H1 (cell line): ENCODE results near the gene FLVCR2. TPM values are rescaled to one million over a fixed set of nuclear protein-coding genes. Genes with fewer than 3 reads are reported as not detected.

Experiments used
- CTCF ChIA-PET: fragments of 300-600 bp; sonication (Branson Sonifier 250); formaldehyde crosslinking; loops from one replicate; lab custom pipeline; 2021; ENCODE audit not compliant: partially characterized antibody; lab: Charles Lee
- POLR2A ChIA-PET: fragments of 300-600 bp; sonication (Branson Sonifier 250); formaldehyde crosslinking; loops from one replicate; lab custom pipeline; 2021; ENCODE audit warnings: inconsistent platforms; ENCODE audit not compliant: partially characterized antibody; lab: Charles Lee
- DNase-seq, 2 experiments: peaks; one replicate each; pipeline versions ENCODE4 v3.0.0 to v3.0.0-alpha.2; 2010 to 2022; ENCODE audit warnings: low spot score in 2 of 2, low read depth in 1 of 2, mixed read lengths in 1 of 2
- FAIRE-seq: peaks from 2 replicates; lab custom pipeline; 2011; peaks lifted over from hg19 to GRCh38; lab: Jason Lieb, UNC
- H2AFZ ChIP-seq: 2 replicates; pipeline ENCODE4 v1.8.1; 2012; ENCODE audit warnings: low read length, inconsistent platforms
- H2AK5ac ChIP-seq: 2 replicates; pipeline ENCODE4 v1.6.1; 2013; ENCODE audit warnings: low read depth, low read length
- H2BK120ac ChIP-seq: replicated peaks from 2 replicates; pipeline ENCODE3; 2013; ENCODE audit warnings: low read depth, low read length, inconsistent platforms
- H2BK12ac ChIP-seq: 2 replicates; pipeline ENCODE4 v1.6.1; 2013; ENCODE audit warnings: low read depth, low read length
- H2BK15ac ChIP-seq: 2 replicates; pipeline ENCODE4 v1.6.1; 2013; ENCODE audit warnings: low read length
- H2BK20ac ChIP-seq: 2 replicates; pipeline ENCODE4 v1.6.1; 2013; ENCODE audit warnings: low read length
- H2BK5ac ChIP-seq: 2 replicates; pipeline ENCODE4 v1.6.1; 2013; ENCODE audit warnings: low read depth, low read length
- H3K14ac ChIP-seq: 2 replicates; pipeline ENCODE4 v1.6.1; 2013; ENCODE audit warnings: inconsistent platforms; ENCODE audit not compliant: insufficient read length
- H3K18ac ChIP-seq: 2 replicates; pipeline ENCODE4 v1.6.1; 2013; ENCODE audit warnings: low read length; ENCODE audit errors: extremely low read depth
- H3K23ac ChIP-seq: 2 replicates; pipeline ENCODE4 v1.6.1; 2013; ENCODE audit warnings: inconsistent platforms; ENCODE audit not compliant: insufficient read length
- H3K23me2 ChIP-seq: 2 replicates; pipeline ENCODE4 v1.6.1; 2013; ENCODE audit warnings: low read depth, low read length
- H3K27ac ChIP-seq: 2 replicates; pipeline ENCODE4 v1.6.1; 2011; ENCODE audit warnings: low read depth, low read length, inconsistent platforms
- H3K27me3 ChIP-seq, 4 experiments: replicated peaks in 1 of 4; 1 replicate in 1 of 4; 2 replicates in 3 of 4; pipeline versions ENCODE4 v1.6.1 to v1.8.1; 2011 to 2013; ENCODE audit warnings: low read length in 3 of 4, mild to moderate bottlenecking in 3 of 4, inconsistent platforms in 2 of 4, mixed read lengths in 2 of 4, moderate library complexity in 1 of 4; ENCODE audit not compliant: control insufficient read depth in 3 of 4, insufficient read depth in 3 of 4; ENCODE audit errors: extremely low read depth in 1 of 4
- H3K36me3 ChIP-seq, 4 experiments: 2 replicates each; pipeline versions ENCODE4 v1.6.1 to v1.8.1; 2011 to 2013; ENCODE audit warnings: mild to moderate bottlenecking in 4 of 4, low read length in 3 of 4, moderate library complexity in 2 of 4, control low read depth in 1 of 4, inconsistent platforms in 1 of 4; ENCODE audit not compliant: insufficient read depth in 4 of 4, control insufficient read depth in 2 of 4
- H3K4ac ChIP-seq: replicated peaks from 2 replicates; pipeline ENCODE3; 2013; ENCODE audit warnings: low read length, low read depth, mixed read lengths, inconsistent platforms; ENCODE audit not compliant: insufficient read length
- H3K4me1 ChIP-seq, 4 experiments: replicated peaks in 1 of 4; 1 replicate in 1 of 4; 2 replicates in 3 of 4; pipeline versions ENCODE4 v1.6.1 to v1.8.1; 2011 to 2013; ENCODE audit warnings: low read length in 3 of 4, inconsistent platforms in 2 of 4, mixed read lengths in 1 of 4; ENCODE audit not compliant: insufficient read depth in 4 of 4, control insufficient read depth in 3 of 4
- H3K4me2 ChIP-seq, 2 experiments: 2 replicates each; pipeline versions ENCODE4 v1.6.1 to v1.8.1; 2011 to 2013; ENCODE audit warnings: low read depth in 2 of 2, low read length in 2 of 2, control low read depth in 1 of 2, inconsistent platforms in 1 of 2, mild to moderate bottlenecking in 1 of 2; ENCODE audit not compliant: insufficient read depth in 1 of 2
- H3K4me3 ChIP-seq, 4 experiments: fragments of 200-600, 300-600 bp in 1 of 4; sonication (generic), shearing (Covaris generic), sonication (Bioruptor Twin) in 1 of 4; 2 replicates each; pipeline versions ENCODE4 v1.5.1 to v1.8.1; 2011 to 2016; ENCODE audit warnings: low read length in 4 of 4, low read depth in 3 of 4, control low read depth in 2 of 4, inconsistent platforms in 2 of 4, mild to moderate bottlenecking in 2 of 4, mixed read lengths in 1 of 4, moderate library complexity in 1 of 4; ENCODE audit not compliant: insufficient read depth in 2 of 4; ENCODE audit errors: extremely low read depth in 1 of 4
- H3K56ac ChIP-seq: replicated peaks from 2 replicates; pipeline ENCODE3; 2013; ENCODE audit warnings: low read depth, mild to moderate bottlenecking, mixed read lengths, low read length, inconsistent platforms; ENCODE audit not compliant: insufficient read length
- H3K79me1 ChIP-seq: 2 replicates; pipeline ENCODE4 v1.6.1; 2013; ENCODE audit warnings: low read depth, low read length, control low read depth
- H3K79me2 ChIP-seq, 2 experiments: 2 replicates each; pipeline versions ENCODE4 v1.6.1 to v1.8.1; 2012 to 2013; ENCODE audit warnings: low read length in 2 of 2, mild to moderate bottlenecking in 2 of 2, inconsistent platforms in 1 of 2; ENCODE audit not compliant: insufficient read depth in 2 of 2, control insufficient read depth in 1 of 2
- H3K9ac ChIP-seq, 4 experiments: replicated peaks in 1 of 4; 1 replicate in 1 of 4; 2 replicates in 3 of 4; pipeline versions ENCODE4 v1.6.1 to v1.8.1; 2011 to 2013; ENCODE audit warnings: low read depth in 3 of 4, low read length in 3 of 4, control low read depth in 2 of 4, mild to moderate bottlenecking in 2 of 4, moderate library complexity in 2 of 4, inconsistent platforms in 1 of 4; ENCODE audit errors: extremely low read depth in 1 of 4
- H3K9me3 ChIP-seq, 2 experiments: 2 replicates each; pipeline versions ENCODE4 v1.6.1 to v1.8.1; 2012 to 2013; ENCODE audit warnings: mild to moderate bottlenecking in 2 of 2, moderate library complexity in 2 of 2, control low read depth in 1 of 2, inconsistent platforms in 1 of 2, low read depth in 1 of 2, low read length in 1 of 2, mixed read lengths in 1 of 2; ENCODE audit not compliant: insufficient read depth in 2 of 2
- H4K20me1 ChIP-seq, 2 experiments: replicated peaks in 1 of 2; 2 replicates each; pipeline versions ENCODE3 to v1.8.1; 2011 to 2013; ENCODE audit warnings: inconsistent platforms in 2 of 2, low read length in 2 of 2, mild to moderate bottlenecking in 1 of 2; ENCODE audit not compliant: insufficient read depth in 2 of 2, control insufficient read depth in 1 of 2
- H4K5ac ChIP-seq: 2 replicates; pipeline ENCODE4 v1.6.1; 2013; ENCODE audit warnings: low read length, low read depth, mixed read lengths, inconsistent platforms; ENCODE audit not compliant: insufficient read length
- H4K8ac ChIP-seq: 2 replicates; pipeline ENCODE4 v1.8.0; 2013; ENCODE audit warnings: mild to moderate bottlenecking, moderate library complexity, low read length, inconsistent platforms; ENCODE audit not compliant: insufficient read depth; ENCODE audit errors: extremely low read depth
- H4K91ac ChIP-seq: replicated peaks from 2 replicates; pipeline ENCODE3; 2013; ENCODE audit warnings: low read length, mixed read lengths, inconsistent platforms; ENCODE audit not compliant: insufficient read length
- BRCA1 ChIP-seq: IDR thresholded peaks from 2 replicates; pipeline ENCODE4 v1.6.1; 2012; ENCODE audit warnings: low read depth, low read length, improper control_type of control experiment
- CREB1 ChIP-seq: IDR thresholded peaks from 2 replicates; pipeline ENCODE4 v1.6.1; 2012; ENCODE audit warnings: inconsistent platforms
- EGR1 ChIP-seq: IDR thresholded peaks from 2 replicates; pipeline ENCODE4 v1.6.1; 2011; ENCODE audit warnings: low read depth, low read length, borderline replicate concordance
- KDM5A ChIP-seq: fragments of 200-600 bp; IDR thresholded peaks from 2 replicates; pipeline ENCODE4 v1.7.1; 2012; ENCODE audit warnings: mild to moderate bottlenecking, low read length, inconsistent platforms, mixed read lengths
- RAD21 ChIP-seq, 2 experiments: IDR thresholded peaks in 1 of 2; conservative IDR thresholded peaks in 1 of 2; 2 replicates each; pipeline ENCODE4 v1.6.1; 2011; ENCODE audit warnings: low read depth in 2 of 2, low read length in 2 of 2, improper control_type of control experiment in 1 of 2, inconsistent platforms in 1 of 2, mild to moderate bottlenecking in 1 of 2, moderate library complexity in 1 of 2
- TBP ChIP-seq: IDR thresholded peaks from 2 replicates; pipeline ENCODE4 v1.6.1; 2011; ENCODE audit warnings: low read depth, low read length, improper control_type of control experiment
- TEAD4 ChIP-seq: IDR thresholded peaks from 2 replicates; pipeline ENCODE4 v1.6.1; 2012; ENCODE audit warnings: low read depth, low read length, inconsistent platforms, mixed read lengths
- WGBS, 2 experiments: shearing (Covaris generic) in 1 of 2; methylation state at CpG; one replicate each; pipeline versions ENCODE4 v1.1.6 to v1.1.7; 2013 to 2015; ENCODE audit warnings: low lambda C conversion rate in 2 of 2, mixed read lengths in 2 of 2, inconsistent platforms in 1 of 2, low coverage in 1 of 2, missing lambda C conversion rate in 1 of 2; ENCODE audit not compliant: insufficient replicate concordance in 2 of 2, insufficient coverage in 1 of 2, insufficient read length in 1 of 2; ENCODE audit errors: extremely low coverage in 1 of 2, missing lambda C conversion rate in 1 of 2; 5-methylcytosine and 5-hydroxymethylcytosine counted together
- polyA plus RNA-seq, 7 experiments: library from polyadenylated mRNA; depleted of rRNA in 3 of 7; stranded (reverse) in 5 of 7; unstranded in 2 of 7; fragments of >200 nt in 5 of 7; fragments of 200-250 nt in 2 of 7; gene quantifications; 1 replicate in 5 of 7; 2 replicates in 1 of 7; 4 replicates in 1 of 7; pipeline versions ENCODE4 v1.2.1 to v1.2.3, GENCODE V29; 2011 to 2013; ENCODE audit warnings: missing spikeins in 2 of 7, mixed read lengths in 2 of 7
- total RNA-seq: library from RNA; stranded (reverse); fragmentation: NEBNext Ultra II Directional; extraction: Animal tissue kit (Norgen Biotek cat#: 25700); gene quantifications from 2 replicates; pipeline ENCODE4 v1.2.1, GENCODE V29; 2021

The FLVCR2 gene
- total and polyA plus RNA-seq, 2 of the 8 experiments (the other 6 are each of a cell fraction or from before 2014, with no cell fraction given): 7.1 to 8.2 TPM

DNA sequence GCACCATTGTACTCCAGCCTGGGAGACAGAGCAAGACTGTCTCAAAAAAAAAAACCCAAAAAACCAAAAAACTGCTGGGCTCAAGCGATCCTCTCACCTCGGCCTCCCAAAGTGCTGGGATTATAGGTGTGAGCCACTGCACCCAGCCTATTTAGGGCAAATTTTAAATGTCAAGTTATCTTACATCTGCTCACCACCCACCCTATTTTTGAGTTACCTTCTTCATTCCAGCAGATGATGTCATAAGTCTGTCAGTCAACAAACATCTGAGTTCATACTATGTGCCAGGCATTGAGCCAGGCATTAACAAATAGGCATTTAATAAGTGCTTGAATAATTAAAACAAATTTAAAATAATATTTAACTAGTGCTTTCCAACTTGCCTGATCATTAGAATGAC, 34.6 kb upstream of the FLVCR2 start:
- H3K27ac ChIP-seq: no peak overlapping the region

More for the DNA sequence above, 34.6 kb upstream of the FLVCR2 start:
- H2BK20ac ChIP-seq: no peak overlapping the region
- no peak overlapping the region for H3K14ac ChIP-seq
- peaks cover 0 to 6% (median 4%) of the 10 kb centered on the region in 4 experiments; a peak in 4 of 7 replicates for H3K4me1 ChIP-seq
- H2AFZ ChIP-seq: no peak overlapping the region
- H2BK5ac ChIP-seq: no peak overlapping the region
- H3K36me3 ChIP-seq: no peaks in the 10 kb centered on the region
- no peaks in the 10 kb centered on the region for H4K20me1 ChIP-seq
- H4K91ac ChIP-seq: no peak overlapping the region
- H3K9ac ChIP-seq: no peak overlapping the region
- H2AK5ac ChIP-seq: no peak overlapping the region
- POLR2A ChIA-PET: no interaction called here
- no peak overlapping the region for H3K4ac ChIP-seq
- H3K4me2 ChIP-seq: no peak overlapping the region
- H3K23me2 ChIP-seq: no peaks in the 10 kb centered on the region
- FAIRE-seq (no peak), DNase-seq (no peak)
- H3K56ac ChIP-seq: no peak overlapping the region
- WGBS, 2 experiments: 92% methylated on average over 2 of the region's 2 CpGs; no CpG with 5 or more reads in 1 of the 2 experiments
- TF ChIP-seq BRCA1 (no peak), TBP (no peak), KDM5A (no peak), TEAD4 (no peak), RAD21 (IDR thresholded peaks at IDR 0.05 in 1 of 2, conservative IDR thresholded peaks at IDR 0.05 in 1 of 2; ENCODE audit: low read depth in 2 of 2, low read length in 2 of 2) (no peak), CREB1 (no peak), EGR1 (no peak)
- no peak overlapping the region for H3K18ac ChIP-seq
- H2BK15ac ChIP-seq: no peak overlapping the region
- H4K8ac ChIP-seq: no peak overlapping the region
- no peak overlapping the region for H2BK120ac ChIP-seq
- H3K79me2 ChIP-seq: no peaks in the 10 kb centered on the region
- H4K5ac ChIP-seq: no peak overlapping the region
- H2BK12ac ChIP-seq: no peak overlapping the region
- no peak overlapping the region for H3K4me3 ChIP-seq
- H3K23ac ChIP-seq: no peak overlapping the region
- H3K79me1 ChIP-seq: no peaks in the 10 kb centered on the region
- no peaks in the 10 kb centered on the region for H3K9me3 ChIP-seq
- peaks cover 0 to 2% (median 0%) of the 10 kb centered on the region in 4 experiments; a peak in 1 of 7 replicates for H3K27me3 ChIP-seq
- CTCF ChIA-PET: interaction anchor here (1.9 kb wide), 1 partner anchor 17 kb away, joined by 6 read pairs; no protein-coding TSS in a partner anchor
